ENCODE measurements around the gene SMAD9. TPM values are rescaled to one million over a fixed set of nuclear protein-coding genes. Genes with fewer than 3 reads are reported as not detected.

Gene SMAD9
- total and polyA plus RNA-seq, 8 donors: 0.32 to 1.6 (median 1.0) TPM

- H3K9me3 ChIP-seq: no peaks in the 10 kb centered on the region
- H3K27me3 ChIP-seq: peaks cover 0 to 12% (median 5%) of the 10 kb centered on the region in 4 donors
- intact Hi-C loops (cut with DNase I): no loop called here
- ATAC-seq (no peak), DNase-seq (no peak), FAIRE-seq (no peak)
- H3K4me3 ChIP-seq: no peak overlapping the region
- TF ChIP-seq CTCF (IDR thresholded peaks at IDR 0.05): no peak
- H3K36me3 ChIP-seq: no peaks in the 10 kb centered on the region
- no peak overlapping the region for H3K27ac ChIP-seq
- WGBS, 2 donors: 75 to 84% methylated on average over 4 of the region's 4 CpGs
- no peaks in the 10 kb centered on the region for H3K4me1 ChIP-seq
Measured at GRCh38 chr13:36914648-36915047, 5.4 kb downstream of the SMAD9 start.

- TF ChIP-seq CTCF (IDR thresholded peaks at IDR 0.05): no peak
- DNase-seq: no peak
- no peaks in the 10 kb centered on the region for H3K9me3 ChIP-seq
- no peaks in the 10 kb centered on the region for H3K4me1 ChIP-seq
- H3K4me3 ChIP-seq: no peak overlapping the region
- peaks cover 0 to 12% (median 5%) of the 10 kb centered on the region in 4 donors for H3K27me3 ChIP-seq
- no peak for ATAC-seq
- intact Hi-C loops (cut with DNase I): no loop called here
- H3K36me3 ChIP-seq: no peaks in the 10 kb centered on the region
- no peak for FAIRE-seq
- no peak overlapping the region for H3K27ac ChIP-seq
Measured at GRCh38 chr13:36913463-36913862, 6.6 kb downstream of the SMAD9 start.

GRCh38 chr13:36912973-36913372 lies 7.1 kb downstream of the SMAD9 start:
- ATAC-seq (no peak), FAIRE-seq (no peak), DNase-seq (no peak)
- Histone ChIP-seq H3K36me3 (no peaks in the 10 kb centered on the region), H3K4me3 (no peak overlapping the region), H3K4me1 (no peaks in the 10 kb centered on the region), H3K9me3 (no peaks in the 10 kb centered on the region), H3K27me3 (peaks cover 0 to 12% (median 5%) of the 10 kb centered on the region in 4 donors), H3K27ac (no peak overlapping the region)
- no peak for TF ChIP-seq CTCF (IDR thresholded peaks at IDR 0.05)
- intact Hi-C loops (cut with DNase I): no loop called here
- WGBS, 2 donors: 59 to 70% methylated on average over 2 of the region's 2 CpGs

- no peak for FAIRE-seq
- no peak for DNase-seq
- intact Hi-C loops (cut with DNase I): no loop called here
- no peak for ATAC-seq
- H3K4me1 ChIP-seq: no peaks in the 10 kb centered on the region
- TF ChIP-seq CTCF (IDR thresholded peaks at IDR 0.05): no peak
- H3K4me3 ChIP-seq: no peak overlapping the region
- H3K9me3 ChIP-seq: no peaks in the 10 kb centered on the region
- H3K36me3 ChIP-seq: no peaks in the 10 kb centered on the region
- H3K27me3 ChIP-seq: peaks cover 0 to 8% (median 3%) of the 10 kb centered on the region in 4 donors
- H3K27ac ChIP-seq: no peak overlapping the region
Measured at GRCh38 chr13:36912369-36912768, 7.7 kb downstream of the SMAD9 start.

- Histone ChIP-seq H3K27me3 (peaks cover 0 to 3% (median 0%) of the 10 kb centered on the region in 4 donors), H3K4me1 (no peaks in the 10 kb centered on the region), H3K4me3 (no peak overlapping the region), H3K36me3 (no peaks in the 10 kb centered on the region), H3K27ac (no peak overlapping the region), H3K9me3 (no peaks in the 10 kb centered on the region)
- DNase-seq (no peak), FAIRE-seq (no peak), ATAC-seq (no peak)
- 100% methylated on average over 1 of the region's 1 CpG for WGBS, 2 donors
- intact Hi-C loops (cut with DNase I): no loop called here
- TF ChIP-seq CTCF (IDR thresholded peaks at IDR 0.05): no peak
Measured at GRCh38 chr13:36910545-36910944, 9.5 kb downstream of the SMAD9 start.
